ENCODE data around the gene NREP.

DNA sequence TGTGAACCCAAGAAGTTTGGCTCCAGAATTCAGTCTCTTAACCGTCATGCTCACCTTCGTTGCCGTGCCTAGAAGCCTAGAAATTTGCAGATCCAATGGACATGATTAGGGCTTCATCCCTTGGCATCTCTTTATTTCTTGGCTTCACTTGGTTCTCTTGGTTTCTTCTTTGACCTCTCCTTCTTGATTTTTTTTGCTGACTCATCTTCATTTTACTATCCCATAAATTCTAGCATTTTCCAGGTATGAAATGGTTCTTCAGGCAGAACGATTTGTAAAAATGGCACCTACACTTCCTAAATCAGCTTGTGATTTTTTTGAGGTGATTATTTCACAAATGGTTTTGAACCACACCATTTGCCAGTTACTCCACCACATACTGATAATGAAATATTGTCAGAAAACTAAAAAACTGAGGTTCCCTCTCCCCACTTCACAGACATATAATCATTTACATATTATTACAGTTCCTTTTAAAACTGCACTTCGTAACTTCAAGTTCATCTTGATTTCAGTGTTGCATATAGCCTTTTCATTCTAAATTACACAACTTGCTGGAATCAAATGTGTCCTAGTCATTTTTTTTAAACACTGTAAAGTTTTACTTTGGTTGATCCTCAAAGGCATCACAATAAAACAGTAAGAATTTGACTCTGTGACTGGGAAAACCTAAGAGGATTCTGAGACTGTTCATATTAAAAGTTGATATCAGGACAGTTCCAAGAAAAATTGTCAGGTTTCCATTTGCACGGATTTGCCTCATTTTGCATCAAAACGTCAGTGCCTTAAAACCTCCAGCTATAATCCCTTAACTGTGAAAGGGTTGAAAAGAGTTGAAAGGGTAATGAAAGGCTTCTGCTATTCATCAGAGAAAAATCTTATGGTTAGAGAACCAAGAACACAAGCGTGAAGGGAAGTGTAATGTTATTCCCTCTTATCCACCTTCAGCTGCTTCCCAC lies 8.9 kb upstream of the NREP start:
- TF ChIP-seq, protein P1, sequence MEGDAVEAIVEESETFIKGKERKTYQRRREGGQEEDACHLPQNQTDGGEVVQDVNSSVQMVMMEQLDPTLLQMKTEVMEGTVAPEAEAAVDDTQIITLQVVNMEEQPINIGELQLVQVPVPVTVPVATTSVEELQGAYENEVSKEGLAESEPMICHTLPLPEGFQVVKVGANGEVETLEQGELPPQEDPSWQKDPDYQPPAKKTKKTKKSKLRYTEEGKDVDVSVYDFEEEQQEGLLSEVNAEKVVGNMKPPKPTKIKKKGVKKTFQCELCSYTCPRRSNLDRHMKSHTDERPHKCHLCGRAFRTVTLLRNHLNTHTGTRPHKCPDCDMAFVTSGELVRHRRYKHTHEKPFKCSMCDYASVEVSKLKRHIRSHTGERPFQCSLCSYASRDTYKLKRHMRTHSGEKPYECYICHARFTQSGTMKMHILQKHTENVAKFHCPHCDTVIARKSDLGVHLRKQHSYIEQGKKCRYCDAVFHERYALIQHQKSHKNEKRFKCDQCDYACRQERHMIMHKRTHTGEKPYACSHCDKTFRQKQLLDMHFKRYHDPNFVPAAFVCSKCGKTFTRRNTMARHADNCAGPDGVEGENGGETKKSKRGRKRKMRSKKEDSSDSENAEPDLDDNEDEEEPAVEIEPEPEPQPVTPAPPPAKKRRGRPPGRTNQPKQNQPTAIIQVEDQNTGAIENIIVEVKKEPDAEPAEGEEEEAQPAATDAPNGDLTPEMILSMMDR (IDR thresholded peaks at IDR 0.05; ENCODE audit: insufficient read depth, low read length) = no peak
- TF ChIP-seq REST (IDR thresholded peaks at IDR 0.05; ENCODE audit: insufficient replicate concordance, low read depth) = no peak

All from HL-60 (cell line).